ENCODE data around the gene NR1D1. TPM values are rescaled to one million over a fixed set of nuclear protein-coding genes. Genes with fewer than 3 reads are reported as not detected.

Gene NR1D1
- total RNA-seq, 1 experiment from 2014 or later = 0.80 TPM

DNA sequence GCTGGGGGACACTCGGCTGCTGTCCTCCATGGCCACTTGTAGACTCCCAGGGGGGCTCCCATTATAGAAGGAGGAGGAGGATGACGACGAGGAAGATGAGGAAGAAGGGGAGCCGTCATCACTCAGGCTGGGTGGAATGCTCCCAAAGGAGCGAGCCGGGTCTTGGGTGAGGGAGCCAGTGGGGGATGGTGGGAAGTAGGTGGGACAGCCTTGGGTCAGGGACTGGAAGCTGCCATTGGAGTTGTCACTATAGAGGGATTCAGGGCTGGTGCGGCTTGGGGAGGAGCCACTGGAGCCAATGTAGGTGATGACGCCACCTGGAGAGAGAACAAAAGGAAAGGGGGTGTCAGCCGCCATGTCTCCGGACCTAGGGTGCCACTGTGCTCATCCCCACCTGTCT is 3.3 kb downstream of the NR1D1 start:
- DNase-seq (ENCODE audit: low read depth) = no peak

- DNase-seq (ENCODE audit: low read depth) = peak; percentile 33
These were observed 4.2 kb downstream of the NR1D1 start for GRCh38 chr17:40095944-40096791.

DNA sequence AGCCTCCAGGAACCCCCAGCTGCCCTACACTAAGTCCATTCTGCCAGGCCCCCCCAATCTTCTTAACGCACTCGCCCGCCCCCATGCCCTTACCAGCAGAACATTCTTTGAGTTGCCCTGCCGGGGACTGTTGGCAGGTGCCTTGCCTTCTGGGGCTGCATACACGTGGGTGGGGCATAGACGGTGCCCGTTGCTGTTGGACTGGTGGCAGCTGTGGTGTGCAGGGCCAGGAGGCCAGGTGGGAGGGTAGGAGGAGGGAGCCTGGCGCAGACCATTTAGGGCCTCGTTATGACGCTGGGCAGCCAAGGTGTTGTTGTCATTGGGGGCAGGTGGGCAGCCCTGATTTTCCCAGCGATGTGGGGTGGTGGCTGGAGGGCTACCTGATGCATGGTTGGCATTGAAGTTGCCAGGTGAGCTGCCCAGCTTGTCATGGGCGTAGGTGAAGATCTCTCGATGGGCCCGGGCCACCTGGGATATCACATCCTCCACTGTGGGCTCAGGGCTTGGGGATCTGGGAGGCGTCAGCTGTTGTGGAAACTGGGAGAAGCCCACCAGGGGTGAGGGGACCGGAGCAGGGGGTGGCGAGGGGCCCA is 4.9 kb downstream of the NR1D1 start:
- DNase-seq (ENCODE audit: low read depth) = no peak

- DNase-seq (ENCODE audit: low read depth) = no peak
These were observed 5.5 kb downstream of the NR1D1 start for GRCh38 chr17:40094874-40095273.

- no peak for DNase-seq (ENCODE audit: low read depth)
These were observed 6.7 kb downstream of the NR1D1 start for GRCh38 chr17:40093580-40094201.

GRCh38 chr17:40093005-40093579 is 7.3 kb downstream of the NR1D1 start:
- no peak for DNase-seq (ENCODE audit: low read depth)

GRCh38 chr17:40092581-40092980 is 7.8 kb downstream of the NR1D1 start:
- no peak for DNase-seq (ENCODE audit: low read depth)

GRCh38 chr17:40091691-40092397 is 8.5 kb downstream of the NR1D1 start:
- DNase-seq (ENCODE audit: low read depth) = no peak

DNA sequence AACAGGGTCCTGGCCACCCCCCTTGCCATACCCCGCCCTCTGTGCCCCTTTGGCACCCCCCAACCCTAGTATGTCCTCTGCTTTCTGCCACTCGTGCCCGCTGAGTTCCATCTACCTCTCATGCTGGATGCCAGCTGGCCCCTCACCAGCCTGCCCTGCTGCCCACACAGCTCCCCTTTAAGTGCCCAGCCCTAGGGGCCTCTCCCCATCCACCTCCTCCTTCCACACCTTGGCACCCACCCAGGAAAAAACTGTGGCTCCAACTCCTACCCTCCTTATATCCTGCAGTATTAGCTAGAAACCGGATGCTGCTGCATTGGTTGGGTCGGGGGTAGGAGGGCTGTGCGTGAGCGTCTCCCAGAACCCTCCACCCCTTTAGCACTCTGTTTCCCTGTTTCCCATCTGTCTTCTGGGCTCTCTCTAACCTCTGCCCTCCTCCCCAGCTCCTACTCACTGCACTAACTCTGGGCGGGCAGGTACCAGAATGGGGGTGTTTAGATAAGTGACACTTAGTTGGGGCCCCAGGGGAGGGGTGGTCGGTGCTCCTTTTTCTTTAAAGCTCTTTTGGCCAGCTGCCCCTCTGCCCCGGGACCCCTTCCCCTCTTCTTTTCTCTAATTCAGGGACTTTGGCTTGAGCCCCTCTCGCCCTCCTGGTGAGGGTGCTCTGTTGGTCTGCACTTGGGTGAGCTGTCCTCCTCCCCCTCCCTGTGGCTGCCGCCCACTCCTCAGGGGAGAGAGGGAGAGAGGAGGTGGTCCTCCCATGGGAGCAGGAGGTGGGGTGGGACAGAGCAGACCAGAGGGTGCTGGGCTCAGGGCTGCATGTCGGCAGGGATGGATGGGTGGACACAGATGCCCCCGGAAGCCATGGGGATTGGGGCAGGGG is 9.9 kb downstream of the NR1D1 start:
- DNase-seq (ENCODE audit: low read depth) = no peak

DNA sequence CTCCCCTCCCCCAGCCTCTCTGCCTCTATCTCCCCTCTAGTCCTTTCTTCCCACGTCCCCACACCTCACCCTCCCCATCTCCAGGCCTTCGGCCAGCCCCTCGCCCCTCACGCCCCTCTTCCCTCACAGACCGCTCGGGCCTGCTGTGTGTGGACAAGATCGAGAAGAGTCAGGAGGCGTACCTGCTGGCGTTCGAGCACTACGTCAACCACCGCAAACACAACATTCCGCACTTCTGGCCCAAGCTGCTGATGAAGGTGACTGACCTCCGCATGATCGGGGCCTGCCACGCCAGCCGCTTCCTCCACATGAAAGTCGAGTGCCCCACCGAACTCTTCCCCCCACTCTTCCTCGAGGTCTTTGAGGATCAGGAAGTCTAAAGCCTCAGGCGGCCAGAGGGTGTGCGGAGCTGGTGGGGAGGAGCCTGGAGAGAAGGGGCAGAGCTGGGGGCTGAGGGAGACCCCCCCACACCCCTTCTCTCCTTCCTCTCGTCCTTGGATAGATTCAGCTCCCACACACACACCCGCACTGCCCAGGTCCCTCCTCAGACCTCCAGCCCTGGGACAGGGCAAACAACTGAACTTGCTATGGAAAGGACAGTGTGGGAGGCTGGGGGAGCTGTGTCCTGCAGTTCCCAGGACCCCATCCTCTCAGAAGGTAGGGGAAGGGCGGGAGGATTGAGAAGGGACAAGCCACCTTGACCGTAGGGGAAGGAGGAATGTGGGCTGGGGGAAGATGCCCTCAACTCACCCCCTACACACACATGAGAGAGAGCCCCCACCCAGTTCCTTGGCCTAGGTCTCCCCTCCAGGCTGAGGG is 11.1 kb downstream of the NR1D1 start:
- DNase-seq (ENCODE audit: low read depth) = no peak

- DNase-seq (ENCODE audit: low read depth) = no peak
These were observed 12.3 kb downstream of the NR1D1 start for GRCh38 chr17:40087903-40088718.

- DNase-seq (ENCODE audit: low read depth) = no peak
These were observed 13.2 kb downstream of the NR1D1 start for GRCh38 chr17:40087049-40087794.

GRCh38 chr17:40086150-40087044 is 14.0 kb downstream of the NR1D1 start:
- DNase-seq (ENCODE audit: low read depth) = peak; percentile 66

- no peak for DNase-seq (ENCODE audit: low read depth)
These were observed 15.9 kb downstream of the NR1D1 start for GRCh38 chr17:40084477-40084876.

DNA sequence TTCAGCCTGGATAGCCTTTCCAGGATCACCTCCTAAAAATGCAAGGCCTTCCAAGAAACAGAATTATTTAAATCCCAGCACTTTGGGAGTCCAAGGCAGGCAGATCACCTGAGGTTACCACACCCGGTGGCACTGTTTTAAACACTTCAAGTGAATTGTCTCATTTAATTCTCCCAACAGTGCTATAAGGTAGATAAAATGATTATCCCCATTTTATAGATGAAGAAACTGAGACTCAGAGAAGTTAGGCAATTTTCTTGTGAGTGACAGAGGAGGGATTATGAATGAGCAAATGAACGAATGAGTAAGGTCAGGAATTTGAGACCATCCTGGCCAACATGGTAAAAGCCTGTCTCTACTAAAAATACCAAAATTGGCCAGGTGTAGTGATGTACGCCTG is 20.8 kb downstream of the NR1D1 start:
- no peak for DNase-seq (ENCODE audit: low read depth)

DNA sequence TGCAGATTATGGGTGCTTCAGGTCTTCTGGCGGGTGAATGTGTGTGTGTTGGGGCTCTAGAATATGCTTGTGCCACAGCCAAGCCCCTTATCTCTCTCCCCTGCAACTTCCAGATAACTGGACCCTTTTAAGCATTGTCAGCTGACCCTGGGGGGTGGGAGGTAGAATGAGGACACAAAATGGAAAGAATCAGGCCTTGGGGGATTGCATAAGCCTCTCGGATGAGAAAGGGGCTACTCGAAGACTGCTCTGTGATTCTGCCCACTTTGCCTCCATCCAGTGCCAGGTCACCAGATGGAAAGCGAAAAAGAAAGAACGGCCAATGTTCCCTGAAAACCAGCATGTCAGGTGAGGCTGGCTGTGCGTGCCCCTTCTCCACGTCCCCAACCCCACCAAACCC is 23.8 kb downstream of the NR1D1 start:
- DNase-seq (ENCODE audit: low read depth) = no peak

DNA sequence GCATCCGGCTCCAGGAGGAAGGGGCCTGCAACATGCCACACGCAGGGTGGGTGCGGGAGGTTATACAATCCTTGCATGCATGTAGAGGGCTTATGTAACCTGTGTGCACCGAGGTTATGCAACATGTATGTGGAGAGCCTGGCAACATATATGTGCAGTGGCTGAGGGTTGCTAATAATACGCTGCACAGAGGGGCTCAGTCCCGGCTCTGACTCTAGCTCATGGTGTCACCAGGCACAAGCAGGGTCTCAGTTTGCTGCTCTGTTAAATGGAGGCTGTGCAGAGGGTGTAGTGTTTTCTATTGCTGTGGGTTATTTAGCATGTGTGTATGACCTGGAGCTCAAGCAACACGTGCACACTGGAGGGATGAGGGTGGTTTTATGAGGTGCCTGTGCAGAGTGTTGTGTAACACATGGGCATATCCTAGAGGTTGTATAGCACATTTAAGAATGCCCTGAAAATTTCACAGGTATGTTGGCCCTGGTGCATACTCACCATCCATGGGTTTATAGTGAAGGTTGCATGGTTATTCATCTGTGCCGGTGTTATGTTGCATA is 24.4 kb downstream of the NR1D1 start:
- no peak for DNase-seq (ENCODE audit: low read depth)
